Adrenal gland (tissue), 12 donors: ENCODE measurements around the gene D2HGDH. TPM values are rescaled to one million over a fixed set of nuclear protein-coding genes. Genes with fewer than 3 reads are reported as not detected.

ENCODE experiments used
- DNase-seq, 7 donors: peaks; one replicate each; pipeline ENCODE4 v3.0.0-alpha.2; 2019 to 2020
- H3K27ac ChIP-seq, 5 donors: fragments of 200-600 bp; sonication (generic) in 4 of 5; 1 replicate in 3 of 5; 2 replicates in 2 of 5; pipeline versions ENCODE4 v1.5.1 to v1.8.0; 2016 to 2020; ENCODE audit warnings: mild to moderate bottlenecking in 1 of 5
- H3K27me3 ChIP-seq: fragments of 200-600 bp; 2 replicates; pipeline ENCODE4 v1.8.0; 2021
- H3K36me3 ChIP-seq, 2 donors: fragments of 200-600 bp; replicated peaks in 1 of 2; 1 replicate in 1 of 2; 2 replicates in 1 of 2; pipeline versions ENCODE4 v1.5.1 to v1.8.0; 2018 to 2022
- H3K4me1 ChIP-seq, 2 donors: fragments of 200-600 bp; replicated peaks in 1 of 2; 1 replicate in 1 of 2; 2 replicates in 1 of 2; pipeline versions ENCODE4 v1.5.1 to v1.8.0; 2018 to 2021
- H3K4me3 ChIP-seq, 4 donors: fragments of 200-600 bp; sonication (generic) in 3 of 4; one replicate each; pipeline ENCODE4 v1.5.1; 2016 to 2018
- H3K9me3 ChIP-seq, 3 donors: fragments of 200-600 bp; sonication (generic) in 1 of 3; replicated peaks in 1 of 3; 1 replicate in 2 of 3; 2 replicates in 1 of 3; pipeline versions ENCODE4 v1.5.1 to v1.8.0; 2016 to 2021
- CTCF ChIP-seq, 6 experiments: fragments of 450-650 bp in 4 of 6; fragments of 200-600 bp in 2 of 6; sonication (generic) in 1 of 6; IDR thresholded peaks; 1 replicate in 5 of 6; 2 replicates in 1 of 6; pipeline versions ENCODE4 v1.5.1 to v1.8.0; 2016 to 2021; ENCODE audit warnings: antibody characterized with exemption in 6 of 6, mild to moderate bottlenecking in 2 of 6, moderate library complexity in 1 of 6
- POLR2A ChIP-seq, 2 donors: fragments of 450-650 bp; IDR thresholded peaks; one replicate each; pipeline ENCODE4 v1.6.1; 2017; ENCODE audit warnings: antibody characterized with exemption in 2 of 2, mild to moderate bottlenecking in 2 of 2, moderate library complexity in 1 of 2
- WGBS, 4 donors: extraction: QIAGEN DNeasy Blood & Tissue Kit in 2 of 4; methylation state at CpG; one replicate each; pipeline versions ENCODE4 v1.1.5 to v1.1.7; 2013 to 2017; 5-methylcytosine and 5-hydroxymethylcytosine counted together
- intact Hi-C, 2 donors: fragments of 100-400 bp; cut with DNase I; formaldehyde crosslinking; loops; one replicate each; pipeline versions ENCODE4 v1.14.1 to v1.15.0; 2022 to 2023
- polyA plus RNA-seq, 3 donors: library from polyadenylated mRNA; stranded (reverse); fragments of 200-250 nt in 2 of 3; fragments of 350-450 nt in 1 of 3; fragmentation: Illumina TruSeq in 1 of 3; extraction: RNeasy Lipid Tissue Mini Kit (QIAGEN cat#74804) in 1 of 3; gene quantifications; one replicate each; pipeline ENCODE4 v1.2.3, GENCODE V29; 2013 to 2014
- total RNA-seq, 9 donors: library from RNA; depleted of rRNA in 4 of 9; stranded (reverse); fragments of >200 nt in 4 of 9; fragments of 120-200 nt in 1 of 9; fragmentation: NEBNext Ultra II Directional in 1 of 9; extraction: Animal tissue kit (Norgen Biotek cat#: 25700) in 1 of 9; gene quantifications; one replicate each; pipeline versions ENCODE4 v1.1.0 to v1.2.4, GENCODE V29; 2013 to 2023
- donor health status: healthy with polysubstance abuse.
- donor health status: Bipolar disorder and iron deficiency.
- donor health status: DM: yes; HTN: yes; CAD: no.
- donor health status: DM: no; HTN: no; CAD: no.
- donor health status: DM: no; HTN: no; CAD: no.
- donor health status: DM: yes; HTN: yes; CAD: no.

D2HGDH gene
- total and polyA plus RNA-seq, 12 donors: 4.3 to 131 (median 38.1) TPM

GRCh38 chr2:241811952-241812729, 77.7 kb downstream of the D2HGDH start:
- intact Hi-C loops: no loop called here
- Histone ChIP-seq H3K4me1 (no peaks in the 10 kb centered on the region), H3K9me3 (no peaks in the 10 kb centered on the region), H3K27me3 (no peaks in the 10 kb centered on the region), H3K4me3 (no peak overlapping the region), H3K36me3 (no peaks in the 10 kb centered on the region), H3K27ac (no peak overlapping the region)
- DNase-seq: peak in 1 of 7 donors; percentile 48
- 84 to 90% (median 86%) methylated on average over 2 to 20 of the region's 20 CpGs for WGBS, 4 donors
- TF ChIP-seq CTCF (IDR thresholded peaks at IDR 0.05): no peak
- TF ChIP-seq POLR2A (IDR thresholded peaks at IDR 0.05): no peak

DNA sequence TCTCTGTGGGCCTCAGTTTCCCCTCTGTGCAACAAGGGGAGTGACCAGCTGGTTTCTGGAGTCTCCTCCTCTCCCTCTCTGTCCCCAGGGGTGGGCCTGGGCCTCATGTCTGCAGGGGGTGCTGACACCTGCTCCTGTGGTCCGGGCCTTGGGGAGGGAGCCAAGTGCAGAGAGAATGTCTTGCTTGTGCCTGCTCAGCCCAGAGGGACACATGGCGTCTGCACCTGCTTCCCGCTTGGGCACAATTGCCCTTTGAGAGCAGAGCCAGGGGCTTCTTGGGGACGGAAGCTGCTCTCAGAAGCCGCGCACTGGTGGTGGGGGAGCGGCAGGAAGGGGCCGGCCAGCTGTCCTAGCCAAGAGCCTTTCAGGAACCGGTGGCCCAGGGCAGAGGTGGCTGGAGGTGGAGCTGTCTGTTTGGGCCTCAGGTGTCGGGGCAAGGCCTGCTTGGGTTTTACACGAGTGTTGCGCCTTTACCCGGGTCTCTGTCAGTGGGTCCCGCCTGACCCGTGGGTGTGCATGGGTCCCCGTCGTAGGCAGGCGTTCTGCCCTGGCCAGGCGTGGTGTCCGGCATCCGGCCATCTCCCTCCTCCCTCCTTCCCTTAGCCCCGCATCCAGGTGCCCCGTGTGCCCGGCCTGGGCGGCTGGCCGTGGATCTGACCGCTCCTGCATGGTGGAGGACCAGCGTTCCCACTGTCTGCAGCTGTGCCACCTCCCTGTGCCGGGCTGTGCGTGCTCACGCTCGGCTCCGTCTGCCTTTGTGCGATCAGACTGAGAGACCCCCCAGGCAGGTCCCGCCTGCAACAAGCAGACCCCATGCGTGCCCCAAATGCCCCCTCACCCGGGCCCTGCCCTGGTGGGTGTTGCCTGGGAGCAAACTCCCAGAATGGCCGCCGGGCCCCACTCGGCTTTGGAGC, 78.6 kb downstream of the D2HGDH start:
- TF ChIP-seq CTCF (IDR thresholded peaks at IDR 0.05) (no peak), POLR2A (IDR thresholded peaks at IDR 0.05) (no peak)
- no peak overlapping the region for H3K4me3 ChIP-seq
- 79 to 89% (median 86%) methylated on average over 20 to 40 of the region's 40 CpGs for WGBS, 4 donors
- no peak overlapping the region for H3K27ac ChIP-seq
- no peaks in the 10 kb centered on the region for H3K9me3 ChIP-seq
- no peaks in the 10 kb centered on the region for H3K27me3 ChIP-seq
- H3K36me3 ChIP-seq: no peaks in the 10 kb centered on the region
- H3K4me1 ChIP-seq: no peaks in the 10 kb centered on the region
- intact Hi-C loops: no loop called here
- DNase-seq: peak in 2 of 7 donors; percentile 14 to 39

GRCh38 chr2:241813644-241814392, 79.4 kb downstream of the D2HGDH start:
- Histone ChIP-seq H3K36me3 (no peaks in the 10 kb centered on the region), H3K4me1 (no peaks in the 10 kb centered on the region), H3K27me3 (no peaks in the 10 kb centered on the region), H3K4me3 (no peak overlapping the region), H3K27ac (no peak overlapping the region), H3K9me3 (no peaks in the 10 kb centered on the region)
- 58 to 73% (median 60%) methylated on average over 2 to 19 of the region's 20 CpGs for WGBS, 4 donors
- DNase-seq: peak in 2 of 7 donors; percentile 15 to 47
- intact Hi-C loops: no loop called here
- TF ChIP-seq POLR2A (IDR thresholded peaks at IDR 0.05) (no peak), CTCF (IDR thresholded peaks at IDR 0.05) (no peak)

DNA sequence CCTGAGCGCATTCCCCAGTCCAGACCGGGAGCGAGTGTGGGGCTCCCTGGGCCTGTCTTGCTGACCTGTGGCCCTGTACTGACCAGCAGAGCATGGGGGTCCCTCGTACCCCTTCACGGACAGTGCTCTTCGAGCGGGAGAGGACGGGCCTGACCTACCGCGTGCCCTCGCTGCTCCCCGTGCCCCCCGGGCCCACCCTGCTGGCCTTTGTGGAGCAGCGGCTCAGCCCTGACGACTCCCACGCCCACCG, 79.9 kb downstream of the D2HGDH start:
- no peaks in the 10 kb centered on the region for H3K4me1 ChIP-seq
- H3K4me3 ChIP-seq: no peak overlapping the region
- 85 to 100% (median 88%) methylated on average over 6 to 17 of the region's 17 CpGs for WGBS, 4 donors
- H3K9me3 ChIP-seq: no peaks in the 10 kb centered on the region
- no peak overlapping the region for H3K27ac ChIP-seq
- H3K27me3 ChIP-seq: no peaks in the 10 kb centered on the region
- TF ChIP-seq CTCF (IDR thresholded peaks at IDR 0.05) (no peak), POLR2A (IDR thresholded peaks at IDR 0.05) (no peak)
- intact Hi-C loops: no loop called here
- DNase-seq: no peak
- H3K36me3 ChIP-seq: no peaks in the 10 kb centered on the region
